Neural cell (in vitro differentiated cells): Measurements from ENCODE around the gene SPP1. TPM values are rescaled to one million over a fixed set of nuclear protein-coding genes. Genes with fewer than 3 reads are reported as not detected.

ENCODE experiments used
- H2AFZ ChIP-seq: fragments of 200-600, 300-800 bp; sonication (generic), shearing (Covaris generic); 2 replicates; pipeline ENCODE4 v1.6.0; 2014; ENCODE audit warnings: low read depth, mild to moderate bottlenecking, antibody characterized with exemption, low read length, moderate library complexity
- H3F3A ChIP-seq: fragments of 200-600 bp; shearing (Covaris generic); 2 replicates; pipeline ENCODE4 v1.6.1; 2016; ENCODE audit warnings: mild to moderate bottlenecking, moderate library complexity, mixed read lengths, antibody characterized with exemption, low read length; ENCODE audit not compliant: insufficient read depth, poor library complexity, severe bottlenecking
- H3K27ac ChIP-seq: fragments of 200-600, 300-800 bp; sonication (generic), shearing (Covaris generic); 2 replicates; pipeline ENCODE4 v1.5.1; 2014; ENCODE audit warnings: mild to moderate bottlenecking, low read length, moderate library complexity
- H3K27me3 ChIP-seq: fragments of 300-800, 200-600 bp; sonication (generic), shearing (Covaris generic); 2 replicates; pipeline ENCODE4 v1.6.0; 2014; ENCODE audit warnings: mild to moderate bottlenecking, low read depth, low read length, moderate library complexity; ENCODE audit not compliant: insufficient read depth
- H3K36me3 ChIP-seq: fragments of 300-800, 200-600 bp; sonication (generic), shearing (Covaris generic); 2 replicates; pipeline ENCODE4 v1.5.1; 2014; ENCODE audit warnings: mild to moderate bottlenecking, antibody characterized with exemption, low read length, moderate library complexity; ENCODE audit not compliant: insufficient read depth
- H3K4me2 ChIP-seq: fragments of 300-800, 200-600 bp; sonication (generic), shearing (Covaris generic); 2 replicates; pipeline ENCODE4 v1.6.0; 2014; ENCODE audit warnings: mild to moderate bottlenecking, low read length
- H3K4me3 ChIP-seq: fragments of 300-800, 200-600 bp; sonication (generic), shearing (Covaris generic); 2 replicates; pipeline ENCODE4 v1.5.1; 2014; ENCODE audit warnings: mild to moderate bottlenecking, low read length, moderate library complexity
- H3K79me2 ChIP-seq: fragments of 200-600 bp; shearing (Covaris generic); replicated peaks from 2 replicates; pipeline ENCODE4 v1.6.0; 2014; ENCODE audit warnings: mild to moderate bottlenecking, low read length, moderate library complexity; ENCODE audit not compliant: insufficient read depth
- H3K9ac ChIP-seq: fragments of 300-800, 200-600 bp; sonication (generic), shearing (Covaris generic); 2 replicates; pipeline ENCODE4 v1.6.1; 2016; ENCODE audit warnings: mild to moderate bottlenecking, low read length, mixed read lengths
- H3K9me2 ChIP-seq: fragments of 200-600 bp; shearing (Covaris generic); 2 replicates; pipeline ENCODE4 v1.6.1; 2016; ENCODE audit warnings: mild to moderate bottlenecking, low read length, mixed read lengths; ENCODE audit not compliant: insufficient read depth
- H3K9me3 ChIP-seq: fragments of 200-600, 300-800 bp; sonication (generic), shearing (Covaris generic); 2 replicates; pipeline ENCODE4 v1.6.1; 2016; ENCODE audit warnings: mild to moderate bottlenecking, mixed run types, low read length, moderate library complexity, mixed read lengths
- H4K20me1 ChIP-seq: fragments of 200-600 bp; shearing (Covaris generic); 2 replicates; pipeline ENCODE4 v1.6.1; 2016; ENCODE audit warnings: mild to moderate bottlenecking, mixed run types; ENCODE audit not compliant: insufficient read depth
- EP300 ChIP-seq: fragments of 450-650 bp; conservative IDR thresholded peaks from 2 replicates; pipeline ENCODE4 v1.6.1; 2014; ENCODE audit warnings: antibody characterized with exemption, mild to moderate bottlenecking, moderate library complexity; ENCODE audit not compliant: poor library complexity, severe bottlenecking
- EZH2 ChIP-seq: fragments of 200-600, 300-800 bp; shearing (Covaris generic), sonication (generic); IDR thresholded peaks from 2 replicates; pipeline ENCODE4 v1.6.1; 2014; ENCODE audit warnings: antibody characterized with exemption, low read length, borderline replicate concordance, mild to moderate bottlenecking; ENCODE audit not compliant: insufficient read depth, poor library complexity, severe bottlenecking
- MXI1 ChIP-seq: fragments of 450-650 bp; conservative IDR thresholded peaks from 2 replicates; pipeline ENCODE4 v1.6.1; 2014; ENCODE audit warnings: antibody characterized with exemption, mild to moderate bottlenecking; ENCODE audit not compliant: poor library complexity, severe bottlenecking
- POLR2AphosphoS5 ChIP-seq: IDR thresholded peaks from 2 replicates; pipeline ENCODE4 v1.6.1; 2012
- RAD21 ChIP-seq: fragments of 450-650 bp; conservative IDR thresholded peaks from 2 replicates; pipeline ENCODE4 v1.6.1; 2014; ENCODE audit warnings: antibody characterized with exemption, mild to moderate bottlenecking, moderate library complexity
- REST ChIP-seq: IDR thresholded peaks from 2 replicates; pipeline ENCODE4 v1.6.1; 2012; ENCODE audit warnings: borderline replicate concordance
- SMC3 ChIP-seq: fragments of 450-650 bp; conservative IDR thresholded peaks from 2 replicates; pipeline ENCODE4 v1.6.1; 2014; ENCODE audit warnings: antibody characterized with exemption, mild to moderate bottlenecking, moderate library complexity; ENCODE audit not compliant: poor library complexity
- TAF1 ChIP-seq: IDR thresholded peaks from 2 replicates; pipeline ENCODE4 v1.6.1; 2012; ENCODE audit warnings: low read depth
- polyA plus RNA-seq: library from polyadenylated mRNA; depleted of rRNA; stranded (reverse); fragments of >200 nt; gene quantifications from 2 replicates; pipeline ENCODE4 v1.2.3, GENCODE V29; 2014
- TF ChIP-seq, protein P1 (sequence below): fragments of 450-650 bp; IDR thresholded peaks from 2 replicates; pipeline ENCODE4 v1.5.1; 2014; ENCODE audit warnings: antibody characterized with exemption, mild to moderate bottlenecking, moderate library complexity; ENCODE audit not compliant: poor library complexity, severe bottlenecking

The SPP1 gene
- polyA plus RNA-seq, 1 donor from 2014 or later, result 0.35 TPM

DNA sequence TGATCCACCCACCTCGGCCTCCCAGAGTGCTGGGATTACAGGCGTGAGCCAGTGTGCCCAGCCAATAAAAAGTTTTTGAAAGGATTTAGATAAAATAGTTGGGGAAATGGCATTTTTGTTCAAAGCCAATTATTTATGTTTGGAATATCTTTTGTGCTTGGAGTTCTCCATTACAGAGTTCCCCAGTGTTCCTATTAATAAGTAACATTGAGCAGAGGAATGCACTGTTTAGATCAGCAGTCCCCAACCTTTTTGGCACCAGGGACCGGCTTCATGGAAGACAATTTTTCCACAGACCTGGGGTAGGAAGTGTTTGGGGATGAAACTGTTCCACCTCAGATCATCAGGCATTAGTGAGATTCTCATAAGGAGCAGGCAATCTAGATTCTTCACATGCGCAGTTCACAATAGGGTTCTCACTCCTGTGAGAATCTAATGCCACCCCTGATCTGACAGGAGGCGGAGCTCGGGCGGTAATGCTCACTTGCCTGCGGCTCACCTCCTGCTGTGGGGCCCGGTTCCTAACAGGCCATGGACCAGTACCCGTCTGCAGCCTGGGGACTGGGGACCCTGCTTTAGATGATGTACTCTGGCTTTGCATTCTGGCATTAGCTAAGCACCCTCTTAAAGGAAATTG, 40.3 kb downstream of the SPP1 start:
- no peaks in the 10 kb centered on the region for H3F3A ChIP-seq
- no peaks in the 10 kb centered on the region for H4K20me1 ChIP-seq
- no peak overlapping the region for H3K9ac ChIP-seq
- no peaks in the 10 kb centered on the region for H3K27me3 ChIP-seq
- H2AFZ ChIP-seq, result no peak overlapping the region
- no peak overlapping the region for H3K4me2 ChIP-seq
- H3K4me3 ChIP-seq, result no peak overlapping the region
- H3K36me3 ChIP-seq, result no peaks in the 10 kb centered on the region
- peaks cover 53% of the 10 kb centered on the region for H3K79me2 ChIP-seq
- TF ChIP-seq EP300, result no peak
- no peak for TF ChIP-seq POLR2AphosphoS5
- TF ChIP-seq TAF1, result no peak
- no peak for TF ChIP-seq EZH2
- TF ChIP-seq, protein P1, sequence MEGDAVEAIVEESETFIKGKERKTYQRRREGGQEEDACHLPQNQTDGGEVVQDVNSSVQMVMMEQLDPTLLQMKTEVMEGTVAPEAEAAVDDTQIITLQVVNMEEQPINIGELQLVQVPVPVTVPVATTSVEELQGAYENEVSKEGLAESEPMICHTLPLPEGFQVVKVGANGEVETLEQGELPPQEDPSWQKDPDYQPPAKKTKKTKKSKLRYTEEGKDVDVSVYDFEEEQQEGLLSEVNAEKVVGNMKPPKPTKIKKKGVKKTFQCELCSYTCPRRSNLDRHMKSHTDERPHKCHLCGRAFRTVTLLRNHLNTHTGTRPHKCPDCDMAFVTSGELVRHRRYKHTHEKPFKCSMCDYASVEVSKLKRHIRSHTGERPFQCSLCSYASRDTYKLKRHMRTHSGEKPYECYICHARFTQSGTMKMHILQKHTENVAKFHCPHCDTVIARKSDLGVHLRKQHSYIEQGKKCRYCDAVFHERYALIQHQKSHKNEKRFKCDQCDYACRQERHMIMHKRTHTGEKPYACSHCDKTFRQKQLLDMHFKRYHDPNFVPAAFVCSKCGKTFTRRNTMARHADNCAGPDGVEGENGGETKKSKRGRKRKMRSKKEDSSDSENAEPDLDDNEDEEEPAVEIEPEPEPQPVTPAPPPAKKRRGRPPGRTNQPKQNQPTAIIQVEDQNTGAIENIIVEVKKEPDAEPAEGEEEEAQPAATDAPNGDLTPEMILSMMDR, result no peak
- no peak for TF ChIP-seq SMC3
- no peak for TF ChIP-seq REST
- TF ChIP-seq MXI1, result no peak
- TF ChIP-seq RAD21, result no peak
- no peaks in the 10 kb centered on the region for H3K9me2 ChIP-seq
- H3K27ac ChIP-seq, result no peak overlapping the region
- H3K9me3 ChIP-seq, result no peaks in the 10 kb centered on the region

GRCh38 chr4:88017516-88018297, 42.2 kb downstream of the SPP1 start:
- Histone ChIP-seq H3K9me3 (no peaks in the 10 kb centered on the region), H3K9me2 (no peaks in the 10 kb centered on the region), H3K36me3 (peaks cover 6% of the 10 kb centered on the region), H3K4me2 (no peak overlapping the region), H3K4me3 (no peak overlapping the region), H3K27me3 (no peaks in the 10 kb centered on the region), H4K20me1 (no peaks in the 10 kb centered on the region), H3K9ac (no peak overlapping the region), H3K79me2 (peaks cover 33% of the 10 kb centered on the region), H3K27ac (no peak overlapping the region), H2AFZ (no peak overlapping the region), H3F3A (no peaks in the 10 kb centered on the region)
- TF ChIP-seq EP300 (no peak), POLR2AphosphoS5 (no peak), REST (no peak), RAD21 (no peak), MXI1 (no peak), TAF1 (no peak), EZH2 (no peak), SMC3 (no peak)
- TF ChIP-seq, protein P1, result no peak
